ENCODE data around the gene SMC6.

Gene SMC6

DNA sequence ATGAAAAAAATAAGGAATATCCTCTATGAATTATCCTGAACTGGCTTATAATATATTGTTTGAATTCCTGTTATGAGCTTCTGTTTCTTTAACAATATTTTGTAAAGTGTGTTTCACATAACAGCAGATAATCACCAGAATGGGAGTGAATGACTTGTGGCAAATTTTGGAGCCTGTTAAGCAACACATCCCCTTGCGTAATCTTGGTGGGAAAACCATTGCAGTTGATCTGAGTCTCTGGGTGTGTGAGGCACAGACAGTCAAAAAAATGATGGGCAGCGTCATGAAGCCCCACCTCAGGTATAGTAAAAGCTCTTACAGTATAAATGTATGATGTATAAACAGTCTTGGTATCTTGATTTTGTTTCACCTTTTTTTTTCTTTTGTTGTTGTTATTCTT is 6.2 kb upstream of the SMC6 start:
- DNase-seq = no peak

DNA sequence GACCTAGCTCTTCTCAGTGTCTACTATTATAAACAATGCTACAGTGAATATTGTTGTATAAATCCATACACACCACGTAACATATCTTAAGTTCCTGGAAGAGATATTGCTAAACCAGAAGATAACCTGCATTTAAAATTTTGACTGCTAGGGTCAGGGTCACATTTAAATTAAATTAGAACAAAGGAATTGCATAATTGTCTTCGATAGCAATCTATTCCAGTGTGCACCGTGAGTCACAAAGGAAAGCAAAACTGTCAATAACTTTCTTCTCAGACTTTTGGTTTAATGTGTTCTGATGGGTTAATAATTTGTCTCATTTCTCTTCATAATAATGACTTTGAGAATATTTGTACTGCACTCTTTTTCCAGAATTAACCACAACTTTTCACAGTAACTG is 4.5 kb upstream of the SMC6 start:
- no peak for DNase-seq

DNA sequence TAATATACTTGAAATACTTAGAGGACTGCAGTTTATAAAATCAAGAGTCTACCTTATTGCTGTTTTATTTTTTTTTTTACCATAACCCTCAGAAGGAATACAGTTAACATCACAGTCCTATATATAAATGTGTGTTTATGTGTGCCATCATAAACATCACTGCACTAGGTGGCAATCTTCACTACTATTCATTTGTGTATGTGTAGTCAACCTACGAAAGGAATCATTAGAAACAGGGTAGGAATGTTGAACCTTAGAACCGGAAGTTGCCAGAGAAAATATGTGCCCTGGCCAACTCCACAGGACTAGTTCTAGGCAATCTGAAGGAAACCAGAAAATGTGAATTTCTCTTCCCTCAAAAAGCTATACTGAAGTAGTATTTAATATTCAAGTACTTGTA is 3.7 kb upstream of the SMC6 start:
- DNase-seq = no peak

DNA sequence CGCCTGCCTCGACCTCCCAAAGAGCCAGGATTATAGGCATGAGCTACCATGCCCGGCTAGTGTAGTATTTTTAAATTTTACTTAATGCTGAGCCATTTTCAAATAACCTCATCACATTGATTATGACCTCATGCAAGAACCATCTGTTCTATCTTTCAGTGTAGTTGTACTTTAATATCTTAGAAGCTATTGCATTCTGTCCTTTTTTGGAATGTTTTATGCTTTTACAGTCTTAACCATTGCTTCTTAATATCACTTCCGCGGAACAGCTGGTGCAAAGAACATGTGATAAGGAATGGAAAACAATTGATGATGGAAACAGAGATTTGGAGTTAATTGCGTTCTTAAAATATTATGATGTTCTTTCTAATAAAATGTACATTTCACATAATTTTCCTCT is 3.1 kb upstream of the SMC6 start:
- no peak for DNase-seq

- DNase-seq = no peak
Observed at GRCh38 chr2:17754773-17755425, 1.3 kb upstream of the SMC6 start.

- DNase-seq = no peak
Observed at GRCh38 chr2:17752892-17753802, 463 bp downstream of the SMC6 start.

GRCh38 chr2:17752246-17752645 is 1.4 kb downstream of the SMC6 start:
- no peak for DNase-seq

- no peak for DNase-seq
Observed at GRCh38 chr2:17749753-17750438, 3.7 kb downstream of the SMC6 start.

- DNase-seq = no peak
Observed at GRCh38 chr2:17748745-17749144, 4.9 kb downstream of the SMC6 start.

- no peak for DNase-seq
Observed at GRCh38 chr2:17747684-17748452, 5.7 kb downstream of the SMC6 start.

DNA sequence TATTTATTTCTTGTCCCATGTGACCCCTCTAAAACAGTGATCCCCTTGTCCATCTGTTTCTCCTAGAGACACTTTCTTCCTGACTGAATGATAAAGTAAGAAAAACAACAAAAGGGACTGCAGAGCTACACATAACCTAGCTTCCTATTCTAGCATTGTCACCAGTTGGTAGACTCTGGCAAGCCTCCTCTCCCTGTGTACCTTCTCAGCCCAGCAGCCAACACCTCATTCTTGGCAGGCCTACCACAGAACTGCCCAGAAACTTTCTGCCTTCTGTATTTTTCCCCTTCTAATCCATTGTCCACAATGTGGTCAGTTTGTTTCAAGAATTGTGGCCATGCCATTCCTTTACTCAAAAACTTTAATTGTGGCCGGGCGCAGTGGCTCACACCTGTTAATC is 13.4 kb downstream of the SMC6 start:
- no peak for DNase-seq

DNA sequence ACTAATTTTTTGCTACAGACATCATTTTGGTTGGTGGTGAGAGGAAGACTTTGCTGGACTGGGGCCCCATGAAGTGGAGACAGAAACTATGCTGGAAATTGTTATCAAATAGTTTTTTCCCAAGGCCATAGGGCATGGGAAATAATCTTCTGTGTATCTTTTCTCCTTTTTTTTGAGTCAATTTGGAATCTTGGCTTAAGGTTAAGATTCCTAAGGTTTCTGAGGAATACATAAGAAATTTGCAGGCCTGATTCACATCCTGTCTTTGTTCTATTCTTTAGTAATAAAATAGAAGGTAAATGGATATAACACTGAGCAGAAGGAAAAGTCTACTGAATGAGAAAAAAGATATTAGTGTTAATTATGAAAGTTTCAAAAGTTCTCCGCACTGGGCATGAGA is 16.6 kb downstream of the SMC6 start:
- DNase-seq = no peak

DNA sequence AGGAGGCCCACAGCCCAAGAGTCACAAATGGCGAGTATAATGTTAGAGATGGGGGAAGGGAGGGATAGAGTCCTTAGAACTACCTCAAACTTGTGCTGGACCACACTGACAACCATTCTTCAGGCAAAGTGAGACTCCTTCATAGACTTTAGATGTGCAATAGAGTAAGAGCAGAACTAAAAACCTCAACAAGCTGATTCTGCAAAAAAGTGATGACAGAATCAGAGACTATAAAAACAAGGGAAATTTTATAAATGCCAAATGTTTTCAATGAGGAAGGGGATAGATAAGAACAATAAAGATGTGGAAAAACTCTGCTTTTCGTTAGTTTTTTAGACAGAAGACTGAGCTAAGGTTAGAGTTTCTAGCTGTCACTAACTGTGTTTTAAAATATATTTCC is 17.7 kb downstream of the SMC6 start:
- no peak for DNase-seq

- DNase-seq = no peak
Observed at GRCh38 chr2:17733599-17733998, 20.0 kb downstream of the SMC6 start.

DNA sequence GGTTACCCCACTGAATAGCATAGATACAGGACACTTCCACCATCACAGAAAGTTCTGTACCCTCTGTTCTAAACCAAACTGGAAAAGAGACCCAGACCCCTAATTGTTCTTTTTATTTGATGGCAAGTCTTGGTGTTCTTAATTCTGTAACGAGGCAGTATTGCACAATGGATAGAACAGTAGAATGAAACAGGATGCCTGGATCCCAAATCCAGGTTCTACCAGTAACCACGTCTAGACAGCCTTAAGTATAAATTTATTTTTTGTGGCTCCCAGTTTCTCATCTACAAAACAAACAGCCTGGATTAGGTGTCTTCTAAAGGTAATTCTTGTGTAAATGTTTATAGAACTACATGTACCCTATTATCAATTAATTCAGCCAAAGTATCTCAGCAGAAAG is 23.7 kb downstream of the SMC6 start:
- DNase-seq = no peak

DNA sequence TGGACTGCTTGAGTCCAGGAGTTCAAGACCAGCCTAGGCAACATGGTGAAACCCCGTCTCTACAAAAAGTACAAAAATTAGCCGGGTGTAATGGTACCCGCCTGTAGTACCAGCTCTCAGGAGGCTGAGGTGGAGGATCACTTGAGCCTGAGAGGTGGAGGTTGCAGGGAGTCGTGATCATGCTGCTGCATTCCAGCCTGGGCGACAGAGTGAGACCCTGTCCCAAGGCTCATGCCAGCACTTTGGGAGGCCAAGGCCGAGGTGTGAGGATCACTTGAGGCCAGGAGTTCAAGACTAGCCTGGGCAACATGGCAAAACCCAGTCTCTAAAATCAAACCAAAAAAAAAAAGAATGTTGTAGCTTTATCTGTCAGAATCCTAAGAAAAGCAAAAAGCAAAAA is 25.4 kb downstream of the SMC6 start:
- no peak for DNase-seq

DNA sequence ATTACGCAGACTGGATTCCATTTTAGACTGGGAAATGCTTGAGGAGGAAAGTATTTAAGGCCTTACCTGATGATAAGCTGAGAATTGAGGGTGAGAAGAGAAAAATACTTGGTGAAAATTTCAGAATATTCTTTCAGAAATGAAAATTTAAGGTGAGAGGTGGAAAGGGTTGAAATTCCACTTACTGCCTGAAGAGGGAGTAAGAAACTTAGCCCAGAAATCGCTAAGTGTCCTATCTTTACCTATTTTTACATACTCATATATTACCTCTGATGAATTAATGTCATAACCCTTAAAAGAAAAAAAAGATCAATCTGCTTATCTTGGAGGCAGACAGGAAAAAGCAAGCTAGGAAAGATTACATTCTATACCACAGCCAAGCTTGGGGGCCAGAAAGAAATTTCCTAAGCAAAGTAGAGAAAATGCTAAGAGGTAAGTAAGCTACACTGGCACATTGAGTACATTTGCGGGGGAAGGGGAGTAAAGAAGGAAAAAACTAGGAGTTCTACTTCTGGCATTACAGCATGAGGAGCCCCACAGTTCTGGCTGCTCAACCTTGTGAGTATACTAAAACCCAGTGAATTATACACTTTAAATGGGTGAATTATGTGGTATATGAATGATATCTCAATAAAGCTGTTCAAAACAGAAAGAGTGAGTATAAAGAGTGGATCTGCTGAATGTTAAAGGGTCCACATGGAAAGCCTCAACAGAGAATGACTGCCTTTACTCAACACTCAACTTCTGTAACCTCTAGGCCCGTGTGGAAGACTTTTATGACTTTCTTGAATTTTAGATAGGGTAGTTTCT is 33.8 kb downstream of the SMC6 start:
- DNase-seq = no peak

- DNase-seq = no peak
Observed at GRCh38 chr2:17718689-17719088, 34.9 kb downstream of the SMC6 start.

GRCh38 chr2:17717666-17718065 is 35.9 kb downstream of the SMC6 start:
- DNase-seq = no peak

- DNase-seq = no peak
Observed at GRCh38 chr2:17713291-17713690, 40.3 kb downstream of the SMC6 start.

- no peak for DNase-seq
Observed at GRCh38 chr2:17710547-17711248, 42.9 kb downstream of the SMC6 start.

DNA sequence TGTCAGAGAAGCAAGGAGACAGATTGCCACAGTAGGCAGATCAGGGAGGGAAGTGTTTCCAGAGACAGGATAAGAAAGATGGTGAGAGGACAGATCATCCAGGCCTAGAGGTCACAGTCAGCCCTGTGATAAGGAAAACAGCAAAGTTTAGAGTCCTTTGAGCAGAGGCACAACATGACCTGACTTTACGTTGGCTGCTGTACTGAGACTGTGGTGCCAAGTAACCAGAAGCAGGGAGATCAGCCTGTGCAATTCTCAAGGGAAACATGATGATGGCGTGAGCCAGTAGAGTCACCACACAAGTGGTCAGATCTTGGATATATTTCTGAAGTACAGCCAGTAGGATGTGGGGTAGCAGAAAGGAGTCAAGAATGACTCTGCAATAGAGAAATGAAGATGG is 43.7 kb downstream of the SMC6 start:
- no peak for DNase-seq

Measured in DMS153 (cell line).